Measurements from ENCODE around the gene KRTAP12-3.
"Not testable (repeated sequence)": the region's sequence is repeated elsewhere in the genome, so short reads cannot be mapped to it uniquely, and the experiment has no call there.

Gene KRTAP12-3

GRCh38 chr21:44653656-44654575, 3.8 kb upstream of the KRTAP12-3 start:
- no peak for DNase-seq (ENCODE audit: low read depth)
- H3K4me3 ChIP-seq (ENCODE audit: low read depth, low read length): no peak overlapping the region
- no peak for TF ChIP-seq CTCF (IDR thresholded peaks at IDR 0.05; ENCODE audit: low read depth, low read length, missing control alignments)

- no peak within 1 kb of the TSS for H3K4me3 ChIP-seq (ENCODE audit: low read depth, low read length)
- no peak for DNase-seq (ENCODE audit: low read depth)
- TF ChIP-seq CTCF (IDR thresholded peaks at IDR 0.05; ENCODE audit: low read depth, low read length, missing control alignments): no peak
Observed at GRCh38 chr21:44654576-44655175, 3.1 kb upstream of the KRTAP12-3 start, which contains the start of gene KRTAP12-4. Gene KRTAP12-4 (minus strand): TSS chr21:44654659. CDS start chr21:44654614, 45 bp downstream.

GRCh38 chr21:44656868-44657267, 864 bp upstream of the KRTAP12-3 start:
- no peak overlapping the region for H3K4me3 ChIP-seq (ENCODE audit: low read depth, low read length)
- DNase-seq (ENCODE audit: low read depth): no peak
- TF ChIP-seq CTCF (IDR thresholded peaks at IDR 0.05; ENCODE audit: low read depth, low read length, missing control alignments): no peak

- no peak for DNase-seq (ENCODE audit: low read depth)
- no peak overlapping the region for H3K4me3 ChIP-seq (ENCODE audit: low read depth, low read length)
- TF ChIP-seq CTCF (IDR thresholded peaks at IDR 0.05; ENCODE audit: low read depth, low read length, missing control alignments): no peak
Observed at GRCh38 chr21:44658541-44658910, 794 bp downstream of the KRTAP12-3 start.

GRCh38 chr21:44658913-44659595, 1.3 kb downstream of the KRTAP12-3 start:
- H3K4me3 ChIP-seq (ENCODE audit: low read depth, low read length): no peak overlapping the region
- DNase-seq (ENCODE audit: low read depth): no peak
- no peak for TF ChIP-seq CTCF (IDR thresholded peaks at IDR 0.05; ENCODE audit: low read depth, low read length, missing control alignments)

- not testable (repeated sequence) for DNase-seq (ENCODE audit: low read depth); H3K4me3 ChIP-seq (ENCODE audit: low read depth, low read length)
Observed at GRCh38 chr21:44661567-44661966, 3.8 kb downstream of the KRTAP12-3 start.

- no peak for DNase-seq (ENCODE audit: low read depth)
- no peak overlapping the region for H3K4me3 ChIP-seq (ENCODE audit: low read depth, low read length)
- TF ChIP-seq CTCF (IDR thresholded peaks at IDR 0.05; ENCODE audit: low read depth, low read length, missing control alignments): no peak
Observed at GRCh38 chr21:44664691-44665090, 7.0 kb downstream of the KRTAP12-3 start.
